ENCODE data around the gene SLC22A15. TPM values are rescaled to one million over a fixed set of nuclear protein-coding genes. Genes with fewer than 3 reads are reported as not detected.

SLC22A15 gene
- total and polyA plus RNA-seq, 5 experiments from 2014 or later = 0.27 to 0.39 TPM; not detected in 3

- H3K27ac Mint-ChIP-seq = no peak overlapping the region
- peaks cover 8 to 36% (median 10%) of the 10 kb centered on the region in 5 donors for H3K27me3 Mint-ChIP-seq
- peaks cover 0 to 2% (median 0%) of the 10 kb centered on the region in 4 donors for H3K4me1 Mint-ChIP-seq
- H3K4me3 Mint-ChIP-seq = no peak overlapping the region
- DNase-seq (no peak), ATAC-seq (no peak)
- POLR2A ChIA-PET = no interaction called here
- peaks cover 0 to 11% (median 6%) of the 10 kb centered on the region in 3 donors for H3K36me3 Mint-ChIP-seq
- H3K9me3 Mint-ChIP-seq = peaks cover 0 to 1% (median 0%) of the 10 kb centered on the region in 9 donors
Measured at GRCh38 chr1:116064616-116065015, 88.3 kb downstream of the SLC22A15 start.

GRCh38 chr1:116066868-116067565 is 90.7 kb downstream of the SLC22A15 start:
- Mint-ChIP-seq H3K27ac (no peak overlapping the region), H3K36me3 (peaks cover 0 to 13% (median 6%) of the 10 kb centered on the region in 3 donors), H3K27me3 (peaks cover 3 to 27% (median 8%) of the 10 kb centered on the region in 5 donors), H3K4me3 (no peak overlapping the region), H3K9me3 (no peaks in the 10 kb centered on the region), H3K4me1 (no peaks in the 10 kb centered on the region)
- no peak for ATAC-seq
- no peak for DNase-seq
- POLR2A ChIA-PET = no interaction called here

- Mint-ChIP-seq H3K27ac (no peak overlapping the region), H3K4me1 (no peaks in the 10 kb centered on the region), H3K9me3 (no peaks in the 10 kb centered on the region), H3K36me3 (peaks cover 0 to 13% (median 6%) of the 10 kb centered on the region in 3 donors), H3K27me3 (peaks cover 3 to 27% (median 8%) of the 10 kb centered on the region in 5 donors), H3K4me3 (no peak overlapping the region)
- DNase-seq (no peak), ATAC-seq (no peak)
- POLR2A ChIA-PET = no interaction called here
Measured at GRCh38 chr1:116067566-116067890, 91.2 kb downstream of the SLC22A15 start.

- ATAC-seq = no peak
- no peak overlapping the region for H3K4me3 Mint-ChIP-seq
- POLR2A ChIA-PET = no interaction called here
- no peaks in the 10 kb centered on the region for H3K36me3 Mint-ChIP-seq
- no peak overlapping the region for H3K27ac Mint-ChIP-seq
- H3K27me3 Mint-ChIP-seq = peaks cover 0 to 2% (median 0%) of the 10 kb centered on the region in 5 donors
- H3K9me3 Mint-ChIP-seq = no peaks in the 10 kb centered on the region
- no peak for DNase-seq
- no peaks in the 10 kb centered on the region for H3K4me1 Mint-ChIP-seq
Measured at GRCh38 chr1:116075575-116075974, 99.3 kb downstream of the SLC22A15 start.

GRCh38 chr1:116075990-116076389 is 99.7 kb downstream of the SLC22A15 start:
- Mint-ChIP-seq H3K9me3 (no peaks in the 10 kb centered on the region), H3K27ac (no peak overlapping the region), H3K4me3 (no peak overlapping the region), H3K4me1 (peaks cover 0 to 3% (median 0%) of the 10 kb centered on the region in 4 donors), H3K27me3 (peaks cover 0 to 4% (median 0%) of the 10 kb centered on the region in 5 donors), H3K36me3 (no peaks in the 10 kb centered on the region)
- DNase-seq = no peak
- no peak for ATAC-seq
- POLR2A ChIA-PET = no interaction called here

- ATAC-seq (no peak), DNase-seq (no peak)
- Mint-ChIP-seq H3K4me3 (no peak overlapping the region), H3K36me3 (no peaks in the 10 kb centered on the region), H3K9me3 (no peaks in the 10 kb centered on the region), H3K27me3 (peaks cover 0 to 4% (median 0%) of the 10 kb centered on the region in 5 donors), H3K27ac (no peak overlapping the region), H3K4me1 (peaks cover 0 to 3% (median 0%) of the 10 kb centered on the region in 4 donors)
- POLR2A ChIA-PET = no interaction called here
Measured at GRCh38 chr1:116076831-116077230, 100.5 kb downstream of the SLC22A15 start.

GRCh38 chr1:116078699-116079223 is 102.4 kb downstream of the SLC22A15 start:
- ATAC-seq (no peak), DNase-seq (no peak)
- peaks cover 0 to 3% (median 0%) of the 10 kb centered on the region in 4 donors for H3K4me1 Mint-ChIP-seq
- H3K4me3 Mint-ChIP-seq = no peak overlapping the region
- POLR2A ChIA-PET = no interaction called here
- peaks cover 0 to 9% (median 1%) of the 10 kb centered on the region in 5 donors for H3K27me3 Mint-ChIP-seq
- no peaks in the 10 kb centered on the region for H3K9me3 Mint-ChIP-seq
- no peak overlapping the region for H3K27ac Mint-ChIP-seq
- no peaks in the 10 kb centered on the region for H3K36me3 Mint-ChIP-seq

GRCh38 chr1:116087628-116088027 is 111.3 kb downstream of the SLC22A15 start:
- Mint-ChIP-seq H3K9me3 (peaks cover 21 to 51% (median 38%) of the 10 kb centered on the region in 9 donors), H3K4me1 (no peaks in the 10 kb centered on the region), H3K36me3 (peaks cover 0 to 29% (median 25%) of the 10 kb centered on the region in 3 donors), H3K27ac (no peak overlapping the region), H3K27me3 (peaks cover 16 to 42% (median 23%) of the 10 kb centered on the region in 5 donors), H3K4me3 (no peak overlapping the region)
- DNase-seq = no peak
- ATAC-seq = no peak
- POLR2A ChIA-PET = no interaction called here

GRCh38 chr1:116089870-116090269 is 113.6 kb downstream of the SLC22A15 start:
- H3K4me3 Mint-ChIP-seq = no peak overlapping the region
- peaks cover 19 to 38% (median 26%) of the 10 kb centered on the region in 5 donors for H3K27me3 Mint-ChIP-seq
- H3K9me3 Mint-ChIP-seq = peaks cover 23 to 72% (median 45%) of the 10 kb centered on the region in 9 donors
- H3K4me1 Mint-ChIP-seq = no peaks in the 10 kb centered on the region
- peaks cover 0 to 33% (median 31%) of the 10 kb centered on the region in 3 donors for H3K36me3 Mint-ChIP-seq
- DNase-seq (no peak), ATAC-seq (no peak)
- H3K27ac Mint-ChIP-seq = no peak overlapping the region
- POLR2A ChIA-PET = no interaction called here

- POLR2A ChIA-PET = no interaction called here
- peaks cover 0 to 36% (median 34%) of the 10 kb centered on the region in 3 donors for H3K36me3 Mint-ChIP-seq
- ATAC-seq = no peak
- no peak overlapping the region for H3K27ac Mint-ChIP-seq
- no peaks in the 10 kb centered on the region for H3K4me1 Mint-ChIP-seq
- H3K4me3 Mint-ChIP-seq = no peak overlapping the region
- H3K9me3 Mint-ChIP-seq = peaks cover 24 to 81% (median 51%) of the 10 kb centered on the region in 9 donors
- H3K27me3 Mint-ChIP-seq = peaks cover 17 to 33% (median 26%) of the 10 kb centered on the region in 5 donors
- no peak for DNase-seq
Measured at GRCh38 chr1:116091083-116091482, 114.8 kb downstream of the SLC22A15 start.

- Mint-ChIP-seq H3K36me3 (peaks cover 0 to 41% (median 36%) of the 10 kb centered on the region in 3 donors), H3K4me1 (no peaks in the 10 kb centered on the region), H3K27ac (no peak overlapping the region), H3K4me3 (no peak overlapping the region), H3K27me3 (peaks cover 11 to 22% (median 15%) of the 10 kb centered on the region in 5 donors), H3K9me3 (peaks cover 25 to 91% (median 51%) of the 10 kb centered on the region in 9 donors)
- DNase-seq = no peak
- POLR2A ChIA-PET = no interaction called here
- no peak for ATAC-seq
Measured at GRCh38 chr1:116092752-116093489, 116.6 kb downstream of the SLC22A15 start.

GRCh38 chr1:116095027-116095426 is 118.7 kb downstream of the SLC22A15 start:
- Mint-ChIP-seq H3K4me1 (no peaks in the 10 kb centered on the region), H3K27ac (no peak overlapping the region), H3K27me3 (peaks cover 0 to 14% (median 5%) of the 10 kb centered on the region in 5 donors), H3K36me3 (peaks cover 0 to 24% (median 23%) of the 10 kb centered on the region in 3 donors), H3K4me3 (no peak overlapping the region), H3K9me3 (peaks cover 14 to 70% (median 34%) of the 10 kb centered on the region in 9 donors)
- ATAC-seq (no peak), DNase-seq (no peak)
- POLR2A ChIA-PET = no interaction called here
